Myocyte (in vitro differentiated cells): ENCODE measurements around the gene HNRNPAB. TPM values are rescaled to one million over a fixed set of nuclear protein-coding genes. Genes with fewer than 3 reads are reported as not detected.
"Not testable (repeated sequence)": the region's sequence is repeated elsewhere in the genome, so short reads cannot be mapped to it uniquely, and the experiment has no call there.

ENCODE experiments used
- DNase-seq: peaks from one replicate; pipeline ENCODE4 v3.0.0-alpha.2; 2012; ENCODE audit warnings: low read depth
- total RNA-seq: library from RNA; depleted of rRNA; stranded (reverse); fragments of >200 nt; gene quantifications from 2 replicates; pipeline ENCODE4 v1.2.3, GENCODE V29; 2014

The HNRNPAB gene
- total RNA-seq, 1 donor from 2014 or later, result 88.0 TPM

DNA sequence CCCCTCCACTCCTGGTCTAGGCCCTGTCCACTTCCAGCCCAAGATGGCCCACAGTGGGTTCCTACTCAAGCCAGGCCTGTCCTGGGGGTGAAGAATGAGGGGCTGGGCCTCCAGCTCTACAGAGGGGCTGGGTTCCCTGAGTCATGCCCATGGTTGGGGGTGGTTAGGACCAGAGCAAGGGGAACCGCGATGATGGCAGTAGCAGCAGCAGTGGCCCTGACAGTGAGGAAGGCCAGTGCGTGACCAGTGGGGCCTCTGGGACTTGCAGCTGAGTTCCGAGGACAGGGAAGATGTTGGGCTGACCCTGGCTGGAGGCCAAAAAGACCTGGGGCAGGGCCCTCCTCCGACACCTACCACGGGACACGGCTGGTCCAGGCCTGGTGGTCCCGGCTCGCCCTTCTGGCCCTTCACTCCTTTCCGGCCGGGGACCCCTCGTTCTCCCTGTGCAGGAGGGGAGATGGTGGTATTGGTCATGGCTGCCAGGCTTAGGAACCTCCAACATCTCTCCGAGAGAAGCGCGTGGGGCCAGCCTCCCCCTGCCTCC is 37.4 kb downstream of the HNRNPAB start:
- DNase-seq, result no peak

DNA sequence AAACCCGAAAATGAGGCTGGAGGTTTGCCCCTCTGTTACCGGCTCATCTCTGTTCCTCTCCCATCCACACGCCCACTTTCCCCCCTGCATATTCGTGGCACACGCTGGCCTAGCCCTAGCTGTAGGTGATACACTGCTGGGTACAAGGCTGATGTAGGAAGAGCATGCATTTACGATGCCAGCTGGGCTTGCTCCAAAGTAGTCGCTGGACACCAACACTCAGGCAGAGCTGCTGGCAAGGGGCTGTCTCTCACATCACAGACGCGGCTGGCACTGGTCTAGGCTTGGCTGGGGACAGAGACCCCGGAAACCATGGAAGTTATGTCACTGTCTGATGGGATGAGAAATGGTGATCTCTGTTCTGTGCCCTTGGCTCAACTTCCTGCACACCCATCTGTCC is 38.1 kb downstream of the HNRNPAB start:
- no peak for DNase-seq

DNA sequence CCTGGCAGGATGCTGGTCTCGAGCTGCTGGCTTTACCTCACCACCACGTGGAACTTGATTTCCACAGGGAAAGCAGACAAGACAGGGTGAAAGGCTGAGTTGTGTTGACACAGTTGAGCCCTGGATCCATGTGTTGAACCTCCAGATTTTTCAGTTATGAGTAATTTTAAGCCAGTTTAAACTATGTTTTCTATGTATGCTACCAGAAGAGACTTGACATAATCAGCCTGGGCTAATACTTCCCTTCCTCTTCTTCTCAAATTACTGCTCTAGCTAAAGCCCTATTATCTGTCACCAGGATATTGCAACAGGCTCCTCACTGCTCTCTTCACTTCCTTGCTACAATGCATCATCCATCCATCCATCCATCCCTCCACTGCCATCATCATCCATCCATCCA is 40.2 kb downstream of the HNRNPAB start:
- no peak for DNase-seq

DNA sequence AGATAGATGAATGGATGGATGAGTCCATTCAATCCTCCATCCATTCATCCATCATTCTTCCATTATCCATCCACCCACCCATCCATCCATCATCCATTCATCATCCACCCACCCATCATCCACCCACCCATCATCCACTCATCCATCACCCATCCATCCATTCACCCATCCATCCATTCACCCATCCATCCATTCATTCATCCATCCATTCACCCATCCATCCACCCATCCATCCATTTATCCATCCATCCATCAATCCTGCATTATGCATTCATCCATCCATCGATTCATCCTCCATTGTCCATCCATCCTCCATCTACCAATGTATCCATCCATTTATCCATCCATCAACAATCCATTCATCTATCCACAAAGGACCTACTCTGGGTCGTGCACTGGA is 41.1 kb downstream of the HNRNPAB start:
- DNase-seq, result no peak

DNA sequence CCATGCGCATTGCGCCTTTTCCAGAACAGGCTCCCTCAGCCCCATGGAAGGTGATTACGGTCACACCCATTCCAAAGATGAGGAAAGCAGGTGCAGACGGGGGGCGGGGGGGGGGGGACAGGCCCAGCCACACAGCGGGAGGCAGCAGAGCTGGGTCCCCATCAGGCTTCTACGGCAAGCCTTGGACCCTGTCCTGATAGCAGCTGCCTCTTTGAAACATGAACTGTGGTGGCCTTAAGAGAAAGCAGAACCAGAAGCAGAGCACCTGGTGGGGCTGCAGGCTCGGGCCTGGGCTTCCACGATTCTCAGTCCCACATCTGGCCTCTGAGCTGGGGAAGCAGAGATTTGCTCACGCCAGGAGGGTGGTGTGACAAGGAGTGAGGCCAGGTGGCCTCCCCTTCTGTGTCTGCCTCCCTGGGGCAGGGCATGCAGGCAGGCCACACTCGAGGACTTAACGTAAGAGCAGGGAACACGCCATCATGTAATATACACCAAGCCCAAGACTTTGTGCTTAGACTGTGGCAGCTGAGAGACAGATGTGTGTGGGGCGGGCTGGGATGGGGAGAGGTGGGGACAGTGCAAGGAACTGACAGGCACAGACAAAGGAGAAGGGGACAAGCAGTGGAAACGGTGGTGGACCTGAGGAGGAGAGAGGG is 42.4 kb downstream of the HNRNPAB start:
- DNase-seq, result no peak

DNA sequence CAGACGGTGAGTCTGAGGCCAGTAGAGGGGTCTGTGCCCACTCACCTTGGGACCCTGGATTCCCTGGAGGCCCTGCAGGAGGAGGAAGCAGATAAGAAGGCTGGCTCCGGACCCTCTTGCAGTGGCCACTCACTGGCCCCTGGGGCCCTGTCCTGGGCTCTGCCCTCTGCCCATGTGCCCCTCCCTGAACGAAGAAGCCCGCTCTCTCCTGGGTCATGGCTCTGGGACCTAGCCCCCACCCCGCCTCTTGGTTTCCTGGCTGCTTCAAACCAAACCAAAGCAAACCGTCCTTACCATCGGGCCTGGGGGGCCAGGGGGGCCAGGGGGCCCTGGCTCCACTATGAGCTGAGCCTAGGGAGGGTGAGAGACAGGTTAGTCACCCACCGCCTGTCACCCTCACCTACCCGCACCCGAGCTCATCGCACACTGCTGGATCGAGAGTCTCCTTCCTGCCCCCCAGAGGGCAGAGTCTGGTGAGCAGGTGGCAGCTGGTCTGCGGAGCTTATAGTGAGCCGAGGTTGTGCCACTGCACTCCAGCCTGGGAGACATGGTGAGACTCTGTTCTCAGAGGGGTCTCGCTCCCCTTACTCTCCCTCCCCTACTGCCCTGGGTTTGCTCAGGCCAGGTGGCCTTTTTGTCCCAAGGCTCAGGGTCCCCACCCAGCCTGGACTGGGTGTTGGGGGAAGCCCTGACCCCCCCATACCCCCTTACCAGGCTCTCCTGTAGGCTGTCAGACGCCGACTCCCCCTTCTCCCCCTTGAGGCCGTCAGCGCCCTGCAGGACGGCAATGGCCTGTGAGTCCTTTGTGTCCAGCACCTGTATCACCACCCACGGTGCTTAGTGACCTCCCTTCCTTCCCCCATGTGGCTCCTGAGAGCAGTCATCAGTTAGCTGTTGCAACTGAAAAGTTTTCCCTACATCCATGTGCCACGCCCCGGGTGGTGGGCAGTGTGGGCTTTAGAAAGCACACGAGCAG is 43.4 kb downstream of the HNRNPAB start:
- no peak for DNase-seq

DNA sequence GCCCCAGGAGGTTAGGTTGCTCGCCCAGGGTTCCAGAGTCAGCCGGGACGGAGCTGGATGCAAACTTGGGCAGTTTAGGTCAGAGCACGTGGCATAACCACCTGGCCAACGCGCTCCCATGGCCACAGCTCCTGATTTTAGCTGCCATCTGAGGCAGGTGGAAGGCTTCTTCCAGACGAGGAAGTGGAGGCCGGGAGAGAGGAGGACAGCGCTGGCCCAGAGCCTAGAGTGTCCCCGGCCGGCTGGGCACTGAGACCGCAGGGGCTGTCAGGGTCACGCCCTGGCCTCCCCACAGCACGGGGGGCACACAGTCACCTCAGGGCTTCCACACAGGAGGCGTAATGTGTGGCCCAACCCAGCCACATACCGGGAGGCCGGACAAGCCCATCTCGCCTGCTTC is 44.4 kb downstream of the HNRNPAB start:
- DNase-seq, result no peak

DNA sequence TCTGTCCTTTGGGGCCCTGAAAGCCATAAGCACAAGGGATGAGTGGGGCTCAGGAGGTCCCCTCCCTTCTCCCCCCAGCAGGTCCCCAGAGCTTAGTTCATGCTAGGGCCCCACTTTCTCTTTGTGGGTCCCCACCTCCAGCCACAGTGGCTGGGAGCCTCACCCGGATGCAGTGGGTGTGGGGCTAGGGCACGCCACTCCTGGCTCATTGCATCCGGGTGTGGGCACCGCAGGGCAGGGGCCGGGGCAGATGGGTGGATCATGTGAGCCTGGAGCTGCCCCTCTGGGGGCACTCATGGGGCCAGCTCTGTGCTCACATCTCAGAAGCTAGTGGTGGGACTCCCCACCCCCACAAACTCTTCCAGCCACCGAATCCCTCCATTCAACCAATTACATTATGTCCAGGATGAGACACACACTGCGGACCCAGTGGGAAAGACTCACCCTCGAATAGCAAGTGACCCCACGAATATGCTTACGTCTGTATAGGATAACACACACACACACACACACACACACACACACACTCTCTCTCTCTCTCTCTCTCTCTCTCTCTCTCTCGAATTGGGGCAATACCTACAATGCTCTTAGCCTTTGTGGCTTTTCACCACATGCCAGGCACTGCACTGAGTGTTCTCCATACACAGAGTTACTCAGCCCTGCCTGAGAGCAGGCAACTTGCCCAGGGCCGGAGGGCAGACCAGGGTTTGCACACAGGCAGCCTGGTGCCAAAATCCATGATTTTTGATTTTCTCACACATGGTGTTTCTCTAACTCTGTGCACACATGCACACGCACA is 45.1 kb downstream of the HNRNPAB start:
- peak; percentile 58 for DNase-seq

DNA sequence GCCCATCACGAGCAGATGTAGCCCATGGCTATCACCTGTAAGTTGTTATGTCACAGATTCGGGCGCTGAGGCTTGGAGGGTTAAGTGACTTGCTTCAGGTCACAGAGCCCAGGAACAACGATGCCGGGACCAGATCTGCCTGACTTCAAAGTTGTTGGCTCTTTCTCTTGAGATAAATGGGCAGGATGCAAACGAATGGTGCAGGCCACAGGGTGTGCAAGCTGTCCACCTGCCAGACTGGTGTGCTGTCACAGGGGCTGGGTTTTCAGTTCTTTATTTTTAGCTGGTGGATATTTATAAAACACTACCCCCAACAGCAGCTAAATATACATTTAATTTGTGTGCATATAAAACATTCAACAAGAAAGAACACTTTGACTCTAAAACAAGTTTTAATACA is 45.9 kb downstream of the HNRNPAB start:
- DNase-seq, result no peak

DNA sequence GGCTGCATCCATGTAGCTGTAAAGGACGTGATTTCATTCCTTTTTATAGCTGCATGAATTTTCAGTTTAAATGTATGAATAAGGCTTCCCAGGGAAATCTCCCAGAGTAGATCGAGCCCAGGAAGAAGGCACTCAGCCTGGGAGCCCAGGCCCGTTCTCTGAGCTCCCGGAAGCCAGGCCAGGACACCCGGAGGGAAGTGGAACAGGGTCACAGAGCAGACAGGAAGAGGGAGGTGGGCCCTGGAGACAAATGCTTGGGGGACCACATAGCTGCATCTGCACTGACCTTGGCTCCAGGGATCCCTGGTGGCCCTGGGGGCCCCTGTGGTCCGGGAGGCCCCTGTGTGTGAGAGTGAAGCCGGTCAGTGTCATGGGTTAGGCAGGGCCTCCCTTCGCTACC is 47.9 kb downstream of the HNRNPAB start:
- DNase-seq, result no peak

DNA sequence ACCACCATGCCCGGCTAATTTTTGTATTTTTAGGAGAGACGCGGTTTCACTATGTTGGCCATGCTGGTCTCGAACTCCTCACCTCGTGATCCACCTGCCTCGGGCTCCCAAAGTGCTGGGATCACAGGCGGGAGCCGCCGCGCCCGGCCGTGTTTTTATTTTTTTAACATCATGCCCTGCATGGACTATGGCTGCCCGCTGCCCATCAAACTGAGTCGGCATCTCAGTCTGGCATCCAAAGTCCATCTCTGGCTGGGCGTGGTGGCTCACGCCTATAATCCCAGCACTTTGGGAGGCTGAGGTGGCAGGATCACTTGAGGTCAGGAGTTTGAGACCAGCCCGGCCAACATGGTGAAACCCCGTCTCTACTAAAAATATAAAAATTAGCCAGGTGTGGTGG is 49.3 kb downstream of the HNRNPAB start:
- not testable (repeated sequence) for DNase-seq

DNA sequence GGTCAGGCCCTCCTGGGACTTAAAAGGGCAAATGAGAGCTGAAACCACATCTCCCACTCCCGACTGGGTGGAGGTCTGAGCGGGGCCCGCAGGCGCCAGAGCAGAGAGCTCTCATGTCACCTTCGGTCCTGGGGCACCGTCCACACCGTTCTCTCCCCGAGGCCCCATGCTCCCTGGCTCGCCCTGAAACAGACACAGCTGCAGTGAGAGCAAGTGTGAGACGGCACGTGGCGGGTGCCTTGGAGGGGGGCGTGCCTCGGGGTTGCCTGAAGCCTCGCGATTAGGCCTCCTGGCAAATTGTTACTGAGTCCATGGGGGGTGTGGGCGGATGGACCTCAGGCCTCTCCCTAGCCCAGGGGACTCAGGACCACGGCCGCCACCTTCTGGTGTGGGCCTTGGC is 52.4 kb downstream of the HNRNPAB start:
- DNase-seq, result no peak

DNA sequence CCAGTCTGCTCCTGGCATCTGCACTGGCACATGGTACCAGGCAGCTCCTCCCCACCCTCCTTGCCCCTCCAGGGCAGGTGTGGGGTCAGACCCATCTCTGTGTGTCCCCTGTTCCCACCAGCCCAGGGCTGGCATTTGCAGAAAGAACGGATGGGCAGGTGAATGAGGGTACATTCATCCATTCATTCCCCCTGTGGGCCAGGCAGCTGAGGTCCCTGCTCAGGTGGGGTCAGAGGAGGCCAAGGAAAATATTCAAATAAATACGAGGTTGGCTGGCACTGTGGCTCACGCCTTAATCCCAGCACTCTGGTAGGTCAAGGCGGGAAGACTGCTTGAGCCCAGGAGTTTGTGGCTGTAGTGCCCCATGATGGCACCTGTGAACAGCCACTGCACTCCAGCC is 53.3 kb downstream of the HNRNPAB start:
- no peak for DNase-seq

DNA sequence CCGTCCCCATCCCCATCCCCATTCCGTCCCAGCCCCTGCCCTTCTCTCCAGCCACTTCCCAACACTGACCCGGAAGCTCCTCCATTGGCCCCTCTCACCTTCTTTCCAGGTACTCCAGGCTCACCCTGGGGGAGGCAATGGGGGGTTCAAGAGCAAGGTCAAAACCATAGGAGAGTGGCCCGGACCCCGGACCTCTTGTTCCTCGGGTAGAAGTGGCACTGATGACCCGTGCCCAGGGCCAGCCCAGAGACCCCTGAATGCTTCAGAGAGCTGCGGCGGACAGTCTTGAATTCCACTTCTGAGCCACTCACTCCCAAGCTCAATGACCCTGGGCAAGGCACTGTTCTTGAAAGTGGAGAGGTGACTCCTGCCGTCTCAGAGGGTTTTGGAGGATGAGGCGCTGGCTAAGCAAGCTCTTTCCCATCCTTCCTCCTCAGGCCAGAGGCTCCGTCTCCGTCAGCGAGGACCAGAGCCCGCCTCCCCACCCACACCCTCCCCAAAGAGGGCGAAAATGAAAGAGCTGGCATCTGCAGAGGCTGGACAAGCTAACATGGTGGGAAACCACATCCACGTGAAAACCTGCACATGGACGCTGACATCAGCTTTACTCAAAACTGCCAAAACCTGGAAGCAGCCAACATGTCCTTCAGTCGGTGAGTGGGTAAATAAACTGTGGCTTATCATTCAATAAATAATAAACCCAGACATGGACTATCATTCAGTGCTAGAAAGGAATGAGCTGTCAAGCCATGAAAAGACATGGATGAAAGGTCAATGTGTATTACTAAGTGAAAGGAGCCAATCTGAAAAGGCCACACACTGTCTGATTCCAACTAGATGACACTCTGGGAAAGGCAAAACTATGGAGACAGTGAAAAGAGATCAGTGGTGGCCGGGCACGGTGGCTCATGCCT is 55.5 kb downstream of the HNRNPAB start:
- DNase-seq, result no peak

Other genes starting within 250 kb of the HNRNPAB start
- not detected in 2 replicates for gene PROP1, start 208.3 kb upstream of the HNRNPAB start, total RNA-seq
- 4.8 and 12.5 TPM in 2 replicates for gene N4BP3, start 91.0 kb upstream of the HNRNPAB start, total RNA-seq
- gene RMND5B, start 73.5 kb upstream of the HNRNPAB start, total RNA-seq, result 33.2 and 36.1 TPM in 2 replicates
- gene NHP2, start 50.6 kb upstream of the HNRNPAB start, total RNA-seq, result 213 and 306 TPM in 2 replicates
- not detected in 2 replicates for gene GMCL2, start 17.2 kb upstream of the HNRNPAB start, total RNA-seq
- gene PHYKPL, start 28.3 kb downstream of the HNRNPAB start, total RNA-seq, result 22.8 and 26.4 TPM in 2 replicates